ENCODE results near the gene SPEF1. TPM values are rescaled to one million over a fixed set of nuclear protein-coding genes. Genes with fewer than 3 reads are reported as not detected.
A peak's percentile ranks its signal among the peaks of the same experiment; 100 is the strongest.

The SPEF1 gene
- total and polyA plus RNA-seq, 2 of the 13 experiments (the other 11 are each of a cell fraction or from before 2014, with no cell fraction given): 0.11 to 0.27 TPM

DNA sequence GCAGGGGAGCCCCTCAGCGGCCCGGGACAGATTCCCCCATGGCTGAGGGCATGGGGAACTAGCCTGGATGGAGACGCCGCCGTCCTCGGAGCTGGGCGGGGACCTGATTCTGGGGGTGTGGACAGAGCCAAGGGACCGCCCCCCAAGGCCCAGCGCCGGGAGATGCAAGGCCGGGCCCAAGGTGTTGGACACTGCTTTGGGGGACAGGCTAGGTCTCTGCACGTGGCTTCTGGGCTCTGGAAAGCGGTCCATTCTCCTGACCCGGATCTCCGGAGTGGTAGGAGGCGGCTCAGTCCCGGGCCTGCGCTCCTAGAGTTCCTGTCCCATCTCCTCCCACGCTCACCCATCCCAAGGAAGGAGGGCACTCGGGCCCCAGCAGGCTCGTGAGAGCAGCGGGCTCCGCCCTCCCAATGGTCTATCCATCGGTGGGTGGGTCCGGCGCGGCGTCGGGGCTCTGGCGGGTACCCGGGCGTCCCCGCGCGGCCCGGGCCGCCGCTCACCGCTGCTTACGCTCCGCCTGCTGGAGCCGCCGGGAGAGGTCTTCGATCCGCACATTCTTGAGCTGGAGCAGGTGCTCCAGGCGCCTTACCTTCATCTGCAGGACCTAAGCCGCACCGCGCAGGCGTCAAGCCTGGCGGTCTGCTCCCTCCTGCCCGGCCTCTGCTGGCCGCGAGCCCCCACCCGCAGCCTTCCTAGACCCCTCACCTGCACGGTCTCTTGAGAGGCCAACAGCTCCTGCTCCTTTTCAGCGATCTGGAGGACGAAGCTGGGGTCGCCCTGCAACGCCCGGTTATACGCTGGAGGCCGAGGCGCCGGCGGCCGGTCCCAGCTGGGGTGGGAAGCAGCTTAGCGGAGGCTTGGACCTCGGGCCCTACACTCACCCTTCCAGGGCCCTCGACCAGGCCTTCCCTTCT lies 3.3 kb downstream of the SPEF1 start (continued):
- TF ChIP-seq LCORL (IDR thresholded peaks at IDR 0.05): no peak
- peak; percentile 24; the same call in 1 of the 2 replicates for TF ChIP-seq LCORL (CRISPR knock-in tag; IDR thresholded peaks at IDR 0.05)
- peak; percentile 52; the same call in 1 of the 2 replicates for TF ChIP-seq MTF2 (CRISPR knock-in tag; IDR thresholded peaks at IDR 0.05; ENCODE audit: borderline replicate concordance)
- TF ChIP-seq, protein P1, sequence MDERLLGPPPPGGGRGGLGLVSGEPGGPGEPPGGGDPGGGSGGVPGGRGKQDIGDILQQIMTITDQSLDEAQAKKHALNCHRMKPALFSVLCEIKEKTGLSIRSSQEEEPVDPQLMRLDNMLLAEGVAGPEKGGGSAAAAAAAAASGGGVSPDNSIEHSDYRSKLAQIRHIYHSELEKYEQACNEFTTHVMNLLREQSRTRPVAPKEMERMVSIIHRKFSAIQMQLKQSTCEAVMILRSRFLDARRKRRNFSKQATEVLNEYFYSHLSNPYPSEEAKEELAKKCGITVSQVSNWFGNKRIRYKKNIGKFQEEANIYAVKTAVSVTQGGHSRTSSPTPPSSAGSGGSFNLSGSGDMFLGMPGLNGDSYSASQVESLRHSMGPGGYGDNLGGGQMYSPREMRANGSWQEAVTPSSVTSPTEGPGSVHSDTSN (CRISPR knock-in tag; IDR thresholded peaks at IDR 0.05): no peak
- no peak for TF ChIP-seq ZNF292 (CRISPR knock-in tag; IDR thresholded peaks at IDR 0.05; ENCODE audit: borderline replicate concordance, low read depth)
- TF ChIP-seq, protein P2, sequence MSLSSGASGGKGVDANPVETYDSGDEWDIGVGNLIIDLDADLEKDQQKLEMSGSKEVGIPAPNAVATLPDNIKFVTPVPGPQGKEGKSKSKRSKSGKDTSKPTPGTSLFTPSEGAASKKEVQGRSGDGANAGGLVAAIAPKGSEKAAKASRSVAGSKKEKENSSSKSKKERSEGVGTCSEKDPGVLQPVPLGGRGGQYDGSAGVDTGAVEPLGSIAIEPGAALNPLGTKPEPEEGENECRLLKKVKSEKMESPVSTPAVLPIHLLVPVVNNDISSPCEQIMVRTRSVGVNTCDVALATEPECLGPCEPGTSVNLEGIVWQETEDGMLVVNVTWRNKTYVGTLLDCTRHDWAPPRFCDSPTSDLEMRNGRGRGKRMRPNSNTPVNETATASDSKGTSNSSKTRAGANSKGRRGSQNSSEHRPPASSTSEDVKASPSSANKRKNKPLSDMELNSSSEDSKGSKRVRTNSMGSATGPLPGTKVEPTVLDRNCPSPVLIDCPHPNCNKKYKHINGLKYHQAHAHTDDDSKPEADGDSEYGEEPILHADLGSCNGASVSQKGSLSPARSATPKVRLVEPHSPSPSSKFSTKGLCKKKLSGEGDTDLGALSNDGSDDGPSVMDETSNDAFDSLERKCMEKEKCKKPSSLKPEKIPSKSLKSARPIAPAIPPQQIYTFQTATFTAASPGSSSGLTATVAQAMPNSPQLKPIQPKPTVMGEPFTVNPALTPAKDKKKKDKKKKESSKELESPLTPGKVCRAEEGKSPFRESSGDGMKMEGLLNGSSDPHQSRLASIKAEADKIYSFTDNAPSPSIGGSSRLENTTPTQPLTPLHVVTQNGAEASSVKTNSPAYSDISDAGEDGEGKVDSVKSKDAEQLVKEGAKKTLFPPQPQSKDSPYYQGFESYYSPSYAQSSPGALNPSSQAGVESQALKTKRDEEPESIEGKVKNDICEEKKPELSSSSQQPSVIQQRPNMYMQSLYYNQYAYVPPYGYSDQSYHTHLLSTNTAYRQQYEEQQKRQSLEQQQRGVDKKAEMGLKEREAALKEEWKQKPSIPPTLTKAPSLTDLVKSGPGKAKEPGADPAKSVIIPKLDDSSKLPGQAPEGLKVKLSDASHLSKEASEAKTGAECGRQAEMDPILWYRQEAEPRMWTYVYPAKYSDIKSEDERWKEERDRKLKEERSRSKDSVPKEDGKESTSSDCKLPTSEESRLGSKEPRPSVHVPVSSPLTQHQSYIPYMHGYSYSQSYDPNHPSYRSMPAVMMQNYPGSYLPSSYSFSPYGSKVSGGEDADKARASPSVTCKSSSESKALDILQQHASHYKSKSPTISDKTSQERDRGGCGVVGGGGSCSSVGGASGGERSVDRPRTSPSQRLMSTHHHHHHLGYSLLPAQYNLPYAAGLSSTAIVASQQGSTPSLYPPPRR (CRISPR knock-in tag; IDR thresholded peaks at IDR 0.05; ENCODE audit: borderline replicate concordance): no peak; the same call in 1 of the 2 replicates
- TF ChIP-seq, protein P3, sequence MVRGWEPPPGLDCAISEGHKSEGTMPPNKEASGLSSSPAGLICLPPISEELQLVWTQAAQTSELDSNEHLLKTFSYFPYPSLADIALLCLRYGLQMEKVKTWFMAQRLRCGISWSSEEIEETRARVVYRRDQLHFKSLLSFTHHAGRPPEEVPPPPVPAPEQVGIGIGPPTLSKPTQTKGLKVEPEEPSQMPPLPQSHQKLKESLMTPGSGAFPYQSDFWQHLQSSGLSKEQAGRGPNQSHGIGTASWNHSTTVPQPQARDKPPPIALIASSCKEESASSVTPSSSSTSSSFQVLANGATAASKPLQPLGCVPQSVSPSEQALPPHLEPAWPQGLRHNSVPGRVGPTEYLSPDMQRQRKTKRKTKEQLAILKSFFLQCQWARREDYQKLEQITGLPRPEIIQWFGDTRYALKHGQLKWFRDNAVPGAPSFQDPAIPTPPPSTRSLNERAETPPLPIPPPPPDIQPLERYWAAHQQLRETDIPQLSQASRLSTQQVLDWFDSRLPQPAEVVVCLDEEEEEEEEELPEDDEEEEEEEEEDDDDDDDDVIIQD (CRISPR knock-in tag; IDR thresholded peaks at IDR 0.05; ENCODE audit: low read depth): no peak
- peak; percentile 58; the same call in 1 of the 2 replicates for TF ChIP-seq ZNF678 (CRISPR knock-in tag; IDR thresholded peaks at IDR 0.05)
- peak; percentile 77; the same call in 1 of the 2 replicates for TF ChIP-seq ZBTB7A (CRISPR knock-in tag; IDR thresholded peaks at IDR 0.05)
- TF ChIP-seq PHF8 (CRISPR knock-in tag; IDR thresholded peaks at IDR 0.05): peak; percentile 46; the same call in 1 of the 2 replicates
- TF ChIP-seq ZNF713 (CRISPR knock-in tag; IDR thresholded peaks at IDR 0.05): peak; percentile 61; the same call in 1 of the 2 replicates
- TF ChIP-seq, protein P4, sequence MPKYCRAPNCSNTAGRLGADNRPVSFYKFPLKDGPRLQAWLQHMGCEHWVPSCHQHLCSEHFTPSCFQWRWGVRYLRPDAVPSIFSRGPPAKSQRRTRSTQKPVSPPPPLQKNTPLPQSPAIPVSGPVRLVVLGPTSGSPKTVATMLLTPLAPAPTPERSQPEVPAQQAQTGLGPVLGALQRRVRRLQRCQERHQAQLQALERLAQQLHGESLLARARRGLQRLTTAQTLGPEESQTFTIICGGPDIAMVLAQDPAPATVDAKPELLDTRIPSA (CRISPR knock-in tag; IDR thresholded peaks at IDR 0.05; ENCODE audit: borderline replicate concordance): no peak
- no peak for TF ChIP-seq POLR2AphosphoS2 (IDR thresholded peaks at IDR 0.05; ENCODE audit: low read depth, low read length)
- TF ChIP-seq, protein P5, sequence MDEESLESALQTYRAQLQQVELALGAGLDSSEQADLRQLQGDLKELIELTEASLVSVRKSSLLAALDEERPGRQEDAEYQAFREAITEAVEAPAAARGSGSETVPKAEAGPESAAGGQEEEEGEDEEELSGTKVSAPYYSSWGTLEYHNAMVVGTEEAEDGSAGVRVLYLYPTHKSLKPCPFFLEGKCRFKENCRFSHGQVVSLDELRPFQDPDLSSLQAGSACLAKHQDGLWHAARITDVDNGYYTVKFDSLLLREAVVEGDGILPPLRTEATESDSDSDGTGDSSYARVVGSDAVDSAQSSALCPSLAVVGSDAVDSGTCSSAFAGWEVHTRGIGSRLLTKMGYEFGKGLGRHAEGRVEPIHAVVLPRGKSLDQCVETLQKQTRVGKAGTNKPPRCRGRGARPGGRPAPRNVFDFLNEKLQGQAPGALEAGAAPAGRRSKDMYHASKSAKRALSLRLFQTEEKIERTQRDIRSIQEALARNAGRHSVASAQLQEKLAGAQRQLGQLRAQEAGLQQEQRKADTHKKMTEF (CRISPR knock-in tag; IDR thresholded peaks at IDR 0.05): no peak
- TF ChIP-seq, protein P6, sequence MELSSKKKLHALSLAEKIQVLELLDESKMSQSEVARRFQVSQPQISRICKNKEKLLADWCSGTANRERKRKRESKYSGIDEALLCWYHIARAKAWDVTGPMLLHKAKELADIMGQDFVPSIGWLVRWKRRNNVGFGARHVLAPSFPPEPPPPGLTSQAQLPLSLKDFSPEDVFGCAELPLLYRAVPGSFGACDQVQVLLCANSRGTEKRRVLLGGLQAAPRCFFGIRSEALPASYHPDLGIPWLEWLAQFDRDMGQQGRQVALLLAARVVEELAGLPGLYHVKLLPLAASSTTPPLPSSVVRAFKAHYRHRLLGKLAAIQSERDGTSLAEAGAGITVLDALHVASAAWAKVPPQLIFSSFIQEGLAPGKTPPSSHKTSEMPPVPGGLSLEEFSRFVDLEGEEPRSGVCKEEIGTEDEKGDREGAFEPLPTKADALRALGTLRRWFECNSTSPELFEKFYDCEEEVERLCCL (CRISPR knock-in tag; IDR thresholded peaks at IDR 0.05; ENCODE audit: borderline replicate concordance): no peak
- TF ChIP-seq KLF15 (CRISPR knock-in tag; IDR thresholded peaks at IDR 0.05; ENCODE audit: borderline replicate concordance): 0 out of 2 replicates have a peak, but pooled peaks have one; percentile 37
